Thyroid gland (tissue), 4 donors: ENCODE results near the gene C5AR2. TPM values are rescaled to one million over a fixed set of nuclear protein-coding genes. Genes with fewer than 3 reads are reported as not detected.

ENCODE experiments used
- DNase-seq, 2 donors: peaks; one replicate each; pipeline ENCODE4 v3.0.0-alpha.2; 2019
- H3K27ac ChIP-seq, 3 donors: fragments of 200-600 bp; sonication (generic); 1 replicate in 2 of 3; 2 replicates in 1 of 3; pipeline ENCODE4 v1.5.1; 2016 to 2019; ENCODE audit warnings: mild to moderate bottlenecking in 1 of 3, moderate library complexity in 1 of 3
- H3K27me3 ChIP-seq: fragments of 200-600 bp; sonication (generic); one replicate; pipeline ENCODE4 v1.5.1; 2019
- H3K36me3 ChIP-seq, 2 donors: fragments of 200-600 bp; sonication (generic); one replicate each; pipeline ENCODE4 v1.5.1; 2016 to 2019
- H3K4me1 ChIP-seq, 2 donors: fragments of 200-600 bp; sonication (generic); one replicate each; pipeline ENCODE4 v1.5.1; 2017 to 2019
- H3K4me3 ChIP-seq, 3 donors: fragments of 200-600 bp; sonication (generic); replicated peaks in 1 of 3; 1 replicate in 2 of 3; 2 replicates in 1 of 3; pipeline ENCODE4 v1.5.1; 2016; ENCODE audit warnings: mild to moderate bottlenecking in 1 of 3
- H3K9me3 ChIP-seq: fragments of 200-600 bp; sonication (generic); one replicate; pipeline ENCODE4 v1.5.1; 2017
- POLR2A ChIP-seq, 2 donors: fragments of 450-650 bp; IDR thresholded peaks; one replicate each; pipeline ENCODE4 v1.6.1; 2017; ENCODE audit warnings: antibody characterized with exemption in 2 of 2, mild to moderate bottlenecking in 2 of 2, moderate library complexity in 1 of 2
- WGBS, 2 donors: methylation state at CpG; one replicate each; pipeline ENCODE4 v1.1.5; 2017; 5-methylcytosine and 5-hydroxymethylcytosine counted together
- intact Hi-C: fragments of 100-400 bp; cut with DNase I; formaldehyde crosslinking; loops from one replicate; pipeline ENCODE4 v1.15.1; 2023
- total RNA-seq, 4 donors: library from RNA; depleted of rRNA; stranded (reverse); fragments of >200 nt; gene quantifications; one replicate each; pipeline ENCODE4 v1.2.3, GENCODE V29; 2016
- TF ChIP-seq, protein P1 (sequence below), 6 experiments: fragments of 200-600 bp in 3 of 6; fragments of 450-650 bp in 3 of 6; sonication (generic) in 3 of 6; IDR thresholded peaks; one replicate each; pipeline ENCODE4 v1.5.1; 2016 to 2019; ENCODE audit warnings: antibody characterized with exemption in 6 of 6, mild to moderate bottlenecking in 2 of 6, inconsistent platforms in 1 of 6, moderate library complexity in 1 of 6

Gene C5AR2
- total RNA-seq, 4 donors from 2014 or later, result 0.11 to 3.8 (median 2.0) TPM

DNA sequence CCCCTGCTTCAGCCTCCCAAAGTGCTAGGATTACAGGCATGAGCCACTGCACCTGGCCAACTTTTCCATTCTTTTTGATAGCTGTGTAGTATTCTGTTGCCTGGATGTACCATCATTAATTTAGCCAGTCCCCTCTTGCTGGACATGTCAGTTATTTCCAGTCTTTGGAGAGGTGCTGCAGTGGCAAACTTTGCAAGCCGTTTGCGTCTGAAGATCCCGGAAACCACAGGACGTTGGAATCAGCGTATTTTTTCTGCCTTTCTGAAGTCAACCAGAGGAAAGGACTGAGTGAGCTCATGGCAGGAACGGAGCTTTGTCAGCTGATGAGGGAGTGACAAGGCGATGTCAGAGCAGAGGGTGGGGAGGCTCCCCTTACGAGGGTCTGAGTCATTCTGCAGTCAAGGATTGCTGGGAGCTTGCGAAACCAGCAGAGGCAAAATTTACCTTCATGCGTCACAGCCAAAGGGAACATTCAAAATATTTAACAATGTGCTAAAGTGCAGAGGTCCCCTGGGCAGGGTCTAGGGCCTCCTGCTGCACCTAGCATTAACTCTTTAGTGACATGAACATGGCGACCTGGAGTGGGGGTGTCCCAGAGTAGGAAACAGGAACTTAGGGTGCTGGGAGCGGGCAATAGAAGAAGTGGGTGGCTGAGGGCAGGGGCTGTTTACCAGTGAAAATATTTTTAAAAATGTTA is 16.7 kb upstream of the C5AR2 start:
- Histone ChIP-seq H3K27me3 (no peaks in the 10 kb centered on the region), H3K4me3 (no peak overlapping the region), H3K27ac (no peak overlapping the region), H3K9me3 (no peaks in the 10 kb centered on the region), H3K4me1 (no peaks in the 10 kb centered on the region), H3K36me3 (no peaks in the 10 kb centered on the region)
- DNase-seq, result peak in 1 of 2 donors; percentile 13
- intact Hi-C loops, result no loop called here
- TF ChIP-seq POLR2A (IDR thresholded peaks at IDR 0.05), result no peak
- TF ChIP-seq, protein P1, sequence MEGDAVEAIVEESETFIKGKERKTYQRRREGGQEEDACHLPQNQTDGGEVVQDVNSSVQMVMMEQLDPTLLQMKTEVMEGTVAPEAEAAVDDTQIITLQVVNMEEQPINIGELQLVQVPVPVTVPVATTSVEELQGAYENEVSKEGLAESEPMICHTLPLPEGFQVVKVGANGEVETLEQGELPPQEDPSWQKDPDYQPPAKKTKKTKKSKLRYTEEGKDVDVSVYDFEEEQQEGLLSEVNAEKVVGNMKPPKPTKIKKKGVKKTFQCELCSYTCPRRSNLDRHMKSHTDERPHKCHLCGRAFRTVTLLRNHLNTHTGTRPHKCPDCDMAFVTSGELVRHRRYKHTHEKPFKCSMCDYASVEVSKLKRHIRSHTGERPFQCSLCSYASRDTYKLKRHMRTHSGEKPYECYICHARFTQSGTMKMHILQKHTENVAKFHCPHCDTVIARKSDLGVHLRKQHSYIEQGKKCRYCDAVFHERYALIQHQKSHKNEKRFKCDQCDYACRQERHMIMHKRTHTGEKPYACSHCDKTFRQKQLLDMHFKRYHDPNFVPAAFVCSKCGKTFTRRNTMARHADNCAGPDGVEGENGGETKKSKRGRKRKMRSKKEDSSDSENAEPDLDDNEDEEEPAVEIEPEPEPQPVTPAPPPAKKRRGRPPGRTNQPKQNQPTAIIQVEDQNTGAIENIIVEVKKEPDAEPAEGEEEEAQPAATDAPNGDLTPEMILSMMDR (IDR thresholded peaks at IDR 0.05), result no peak
- 46 to 48% methylated on average over 12 of the region's 12 CpGs for WGBS, 2 donors

DNA sequence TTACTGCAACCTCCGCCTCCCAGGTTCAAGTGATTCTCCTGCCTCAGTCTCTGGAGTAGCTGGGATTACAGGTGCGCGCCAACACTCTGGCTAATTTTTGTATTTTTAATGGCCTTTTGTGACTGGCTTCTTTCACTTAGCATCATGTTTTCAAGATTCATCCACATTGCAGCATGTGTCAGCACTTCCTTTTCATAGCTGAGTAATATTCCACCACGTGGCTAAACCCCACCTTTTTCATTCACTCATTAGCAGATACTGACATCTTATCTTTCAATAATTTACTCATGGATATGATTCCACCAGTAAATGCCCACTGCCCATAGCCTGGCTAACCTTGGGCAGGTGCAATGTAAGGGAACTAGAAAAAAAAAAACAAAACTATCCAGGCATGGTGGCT is 15.5 kb upstream of the C5AR2 start:
- WGBS, 2 donors, result 90% methylated on average over 4 of the region's 4 CpGs
- Histone ChIP-seq H3K36me3 (no peaks in the 10 kb centered on the region), H3K4me3 (no peak overlapping the region), H3K27ac (no peak overlapping the region), H3K9me3 (no peaks in the 10 kb centered on the region), H3K4me1 (no peaks in the 10 kb centered on the region), H3K27me3 (no peaks in the 10 kb centered on the region)
- DNase-seq, result no peak
- TF ChIP-seq, protein P1 (IDR thresholded peaks at IDR 0.05), result no peak
- TF ChIP-seq POLR2A (IDR thresholded peaks at IDR 0.05), result no peak
- intact Hi-C loops, result no loop called here

DNA sequence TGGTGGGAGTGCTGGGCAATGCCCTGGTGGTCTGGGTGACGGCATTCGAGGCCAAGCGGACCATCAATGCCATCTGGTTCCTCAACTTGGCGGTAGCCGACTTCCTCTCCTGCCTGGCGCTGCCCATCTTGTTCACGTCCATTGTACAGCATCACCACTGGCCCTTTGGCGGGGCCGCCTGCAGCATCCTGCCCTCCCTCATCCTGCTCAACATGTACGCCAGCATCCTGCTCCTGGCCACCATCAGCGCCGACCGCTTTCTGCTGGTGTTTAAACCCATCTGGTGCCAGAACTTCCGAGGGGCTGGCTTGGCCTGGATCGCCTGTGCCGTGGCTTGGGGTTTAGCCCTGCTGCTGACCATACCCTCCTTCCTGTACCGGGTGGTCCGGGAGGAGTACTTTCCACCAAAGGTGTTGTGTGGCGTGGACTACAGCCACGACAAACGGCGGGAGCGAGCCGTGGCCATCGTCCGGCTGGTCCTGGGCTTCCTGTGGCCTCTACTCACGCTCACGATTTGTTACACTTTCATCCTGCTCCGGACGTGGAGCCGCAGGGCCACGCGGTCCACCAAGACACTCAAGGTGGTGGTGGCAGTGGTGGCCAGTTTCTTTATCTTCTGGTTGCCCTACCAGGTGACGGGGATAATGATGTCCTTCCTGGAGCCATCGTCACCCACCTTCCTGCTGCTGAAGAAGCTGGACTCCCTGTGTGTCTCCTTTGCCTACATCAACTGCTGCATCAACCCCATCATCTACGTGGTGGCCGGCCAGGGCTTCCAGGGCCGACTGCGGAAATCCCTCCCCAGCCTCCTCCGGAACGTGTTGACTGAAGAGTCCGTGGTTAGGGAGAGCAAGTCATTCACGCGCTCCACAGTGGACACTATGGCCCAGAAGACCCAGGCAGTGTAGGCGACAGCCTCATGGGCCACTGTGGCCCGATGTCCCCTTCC is 11.8 kb upstream of the C5AR2 start:
- 91 to 94% methylated on average over 42 to 46 of the region's 46 CpGs for WGBS, 2 donors
- no peak for DNase-seq
- H3K4me3 ChIP-seq, result no peak overlapping the region
- intact Hi-C loops, result no loop called here
- no peaks in the 10 kb centered on the region for H3K4me1 ChIP-seq
- TF ChIP-seq, protein P1 (IDR thresholded peaks at IDR 0.05), result no peak
- TF ChIP-seq POLR2A (IDR thresholded peaks at IDR 0.05), result no peak
- H3K36me3 ChIP-seq, result no peaks in the 10 kb centered on the region
- H3K9me3 ChIP-seq, result no peaks in the 10 kb centered on the region
- H3K27ac ChIP-seq, result no peak overlapping the region
- no peaks in the 10 kb centered on the region for H3K27me3 ChIP-seq

DNA sequence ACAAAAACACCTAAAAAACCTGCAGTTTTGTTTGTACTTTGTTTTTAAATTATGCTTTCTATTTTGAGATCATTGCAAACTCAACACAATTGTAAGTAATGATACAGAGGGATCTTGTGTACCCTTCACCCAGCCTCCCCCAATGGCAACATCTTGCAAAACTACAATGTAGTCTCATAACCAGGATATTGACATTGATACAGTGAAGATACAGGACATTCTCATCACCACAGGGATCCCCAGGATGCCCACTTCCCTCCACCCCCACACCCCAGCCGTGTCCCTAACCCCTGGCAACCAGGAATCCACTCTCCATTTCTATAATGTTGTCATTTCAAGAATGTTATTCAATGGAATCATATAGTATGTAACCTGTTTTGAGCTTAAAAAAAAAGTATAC is 10.3 kb upstream of the C5AR2 start:
- intact Hi-C loops, result no loop called here
- H3K27ac ChIP-seq, result no peak overlapping the region
- H3K36me3 ChIP-seq, result no peaks in the 10 kb centered on the region
- no peak for TF ChIP-seq POLR2A (IDR thresholded peaks at IDR 0.05)
- TF ChIP-seq, protein P1 (IDR thresholded peaks at IDR 0.05), result no peak
- DNase-seq, result no peak
- no peaks in the 10 kb centered on the region for H3K27me3 ChIP-seq
- no peak overlapping the region for H3K4me3 ChIP-seq
- no peaks in the 10 kb centered on the region for H3K4me1 ChIP-seq
- H3K9me3 ChIP-seq, result no peaks in the 10 kb centered on the region
- 73 to 93% methylated on average over 1 of the region's 1 CpG for WGBS, 2 donors

DNA sequence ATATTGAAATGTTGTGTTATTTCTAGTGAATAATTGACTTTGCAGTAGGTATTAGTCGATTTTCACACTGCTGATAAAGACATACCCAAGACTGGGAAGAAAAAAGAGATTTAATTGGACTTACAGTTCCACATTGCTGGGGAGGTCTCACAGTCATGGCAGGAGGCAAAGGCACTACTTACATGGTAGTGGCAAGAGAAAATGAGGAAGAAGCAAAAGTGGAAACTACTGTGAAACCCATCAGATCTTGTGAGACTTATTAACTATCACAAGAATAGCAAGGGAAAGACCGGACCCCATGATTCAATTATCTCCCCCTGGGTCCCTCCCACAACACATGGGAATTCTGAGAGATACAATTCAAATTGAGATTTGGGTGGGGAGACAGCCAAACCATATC is 9.9 kb upstream of the C5AR2 start:
- Histone ChIP-seq H3K4me3 (no peak overlapping the region), H3K27me3 (no peaks in the 10 kb centered on the region), H3K4me1 (no peaks in the 10 kb centered on the region), H3K27ac (no peak overlapping the region), H3K9me3 (no peaks in the 10 kb centered on the region), H3K36me3 (no peaks in the 10 kb centered on the region)
- WGBS, 2 donors, result 78 to 85% methylated on average over 2 of the region's 2 CpGs
- intact Hi-C loops, result no loop called here
- TF ChIP-seq, protein P1 (IDR thresholded peaks at IDR 0.05), result no peak
- no peak for TF ChIP-seq POLR2A (IDR thresholded peaks at IDR 0.05)
- no peak for DNase-seq
